Measurements from ENCODE around the gene SEMA4C.

The SEMA4C gene

GRCh38 chr2:96809951-96810782 is 59.7 kb downstream of the SEMA4C start:
- Histone ChIP-seq H3K4me3 (replicated peaks; ENCODE audit: insufficient read depth, low read length) (no peak overlapping the region), H3K27ac (replicated peaks) (no peak overlapping the region), H3K27me3 (ENCODE audit: insufficient read depth, poor library complexity, severe bottlenecking) (no peaks in the 10 kb centered on the region)
- no peak for TF ChIP-seq POLR2AphosphoS5 (IDR thresholded peaks at IDR 0.05; ENCODE audit: low read depth)
- no peak for DNase-seq (ENCODE audit: low read depth in 1 of 2, low spot score in 1 of 2)
